ENCODE results near the gene GLIS1.

- TF ChIP-seq, protein P1, sequence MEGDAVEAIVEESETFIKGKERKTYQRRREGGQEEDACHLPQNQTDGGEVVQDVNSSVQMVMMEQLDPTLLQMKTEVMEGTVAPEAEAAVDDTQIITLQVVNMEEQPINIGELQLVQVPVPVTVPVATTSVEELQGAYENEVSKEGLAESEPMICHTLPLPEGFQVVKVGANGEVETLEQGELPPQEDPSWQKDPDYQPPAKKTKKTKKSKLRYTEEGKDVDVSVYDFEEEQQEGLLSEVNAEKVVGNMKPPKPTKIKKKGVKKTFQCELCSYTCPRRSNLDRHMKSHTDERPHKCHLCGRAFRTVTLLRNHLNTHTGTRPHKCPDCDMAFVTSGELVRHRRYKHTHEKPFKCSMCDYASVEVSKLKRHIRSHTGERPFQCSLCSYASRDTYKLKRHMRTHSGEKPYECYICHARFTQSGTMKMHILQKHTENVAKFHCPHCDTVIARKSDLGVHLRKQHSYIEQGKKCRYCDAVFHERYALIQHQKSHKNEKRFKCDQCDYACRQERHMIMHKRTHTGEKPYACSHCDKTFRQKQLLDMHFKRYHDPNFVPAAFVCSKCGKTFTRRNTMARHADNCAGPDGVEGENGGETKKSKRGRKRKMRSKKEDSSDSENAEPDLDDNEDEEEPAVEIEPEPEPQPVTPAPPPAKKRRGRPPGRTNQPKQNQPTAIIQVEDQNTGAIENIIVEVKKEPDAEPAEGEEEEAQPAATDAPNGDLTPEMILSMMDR (IDR thresholded peaks at IDR 0.05; ENCODE audit: low read depth, low read length), result no peak
- TF ChIP-seq POLR2A (IDR thresholded peaks at IDR 0.05; ENCODE audit: extremely low read depth, insufficient read length), result no peak
These were observed 110.5 kb downstream of the GLIS1 start for GRCh38 chr1:53628286-53628955.

Measured in NB4 (cell line).